ENCODE data around the gene JADE2.
A peak's percentile ranks its signal among the peaks of the same experiment; 100 is the strongest.

JADE2 gene

DNA sequence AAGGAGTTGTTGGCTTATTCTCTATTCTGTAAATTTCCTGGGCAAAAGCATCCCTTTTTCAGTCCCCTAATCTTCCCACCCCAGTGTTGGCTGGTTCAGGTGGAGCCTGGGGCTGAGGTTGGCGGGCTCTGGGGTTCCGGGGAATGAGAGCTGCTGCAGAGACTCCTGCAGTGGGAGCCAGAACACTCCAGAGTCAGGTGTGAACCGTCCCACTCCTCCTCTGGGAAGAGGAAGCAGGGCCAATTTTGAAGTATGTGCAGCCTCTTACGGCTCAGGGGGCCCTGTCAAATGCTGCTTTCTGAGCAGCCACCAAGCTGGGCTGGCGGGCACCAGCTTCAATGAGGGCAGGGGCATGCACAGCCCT is 42.8 kb downstream of the JADE2 start:
- DNase-seq (ENCODE audit: extremely low read depth in 1 of 2, low read depth in 1 of 2): no peak

GRCh38 chr5:134568761-134569695 is 43.6 kb downstream of the JADE2 start:
- no peak for DNase-seq (ENCODE audit: extremely low read depth in 1 of 2, low read depth in 1 of 2)

DNA sequence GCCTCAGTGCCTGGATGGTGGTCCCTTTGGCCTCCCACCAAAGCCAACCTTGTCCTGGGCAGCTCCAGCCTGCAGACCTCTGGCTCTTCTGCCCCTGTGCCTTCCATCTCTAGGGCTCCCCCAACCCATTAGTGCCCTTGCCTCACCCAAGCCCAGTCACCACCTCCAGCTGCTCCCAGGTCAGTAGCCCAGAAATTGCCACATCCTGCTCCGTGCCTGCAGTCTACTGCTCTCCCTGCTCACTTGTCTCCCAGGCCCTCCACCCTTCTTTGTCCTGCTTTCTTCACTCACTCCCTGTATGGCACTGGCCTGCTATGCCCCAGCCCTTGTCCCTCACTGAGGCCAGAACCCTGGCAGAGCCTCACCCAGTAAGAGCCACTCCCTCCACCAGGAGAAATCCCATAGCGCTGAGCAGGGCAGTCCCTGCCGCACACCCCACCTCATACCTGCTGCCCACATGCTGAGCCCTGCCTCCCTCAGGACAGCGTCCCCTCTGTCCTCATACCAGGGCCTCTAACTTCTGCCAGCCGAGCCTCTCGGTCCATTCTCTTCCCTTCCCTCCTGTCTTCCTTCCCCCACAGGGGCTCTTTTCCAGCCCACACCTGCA is 44.4 kb downstream of the JADE2 start:
- DNase-seq (ENCODE audit: extremely low read depth in 1 of 2, low read depth in 1 of 2): no peak

- DNase-seq (ENCODE audit: extremely low read depth in 1 of 2, low read depth in 1 of 2): no peak
Observed at GRCh38 chr5:134570365-134570758, 44.9 kb downstream of the JADE2 start.

DNA sequence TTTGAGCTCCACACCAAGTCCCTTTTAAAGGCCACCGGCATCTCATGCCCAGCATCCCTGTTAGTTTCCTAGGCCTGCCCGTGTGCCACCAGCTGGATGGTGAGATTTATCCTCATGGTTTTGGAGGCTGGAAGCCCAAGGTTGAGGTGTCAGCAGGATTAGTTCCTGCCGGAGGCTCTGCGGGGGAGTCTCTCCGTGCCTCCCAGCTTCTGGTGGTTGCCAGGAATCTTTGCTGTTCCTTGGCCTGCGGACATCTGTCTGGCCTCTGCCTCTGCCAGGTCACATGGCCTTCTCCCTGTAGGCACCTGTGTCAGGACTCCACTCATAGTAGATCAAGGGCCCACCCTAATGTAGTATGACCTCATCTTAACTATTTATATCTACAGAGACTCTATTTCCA is 45.4 kb downstream of the JADE2 start:
- no peak for DNase-seq (ENCODE audit: extremely low read depth in 1 of 2, low read depth in 1 of 2)

DNA sequence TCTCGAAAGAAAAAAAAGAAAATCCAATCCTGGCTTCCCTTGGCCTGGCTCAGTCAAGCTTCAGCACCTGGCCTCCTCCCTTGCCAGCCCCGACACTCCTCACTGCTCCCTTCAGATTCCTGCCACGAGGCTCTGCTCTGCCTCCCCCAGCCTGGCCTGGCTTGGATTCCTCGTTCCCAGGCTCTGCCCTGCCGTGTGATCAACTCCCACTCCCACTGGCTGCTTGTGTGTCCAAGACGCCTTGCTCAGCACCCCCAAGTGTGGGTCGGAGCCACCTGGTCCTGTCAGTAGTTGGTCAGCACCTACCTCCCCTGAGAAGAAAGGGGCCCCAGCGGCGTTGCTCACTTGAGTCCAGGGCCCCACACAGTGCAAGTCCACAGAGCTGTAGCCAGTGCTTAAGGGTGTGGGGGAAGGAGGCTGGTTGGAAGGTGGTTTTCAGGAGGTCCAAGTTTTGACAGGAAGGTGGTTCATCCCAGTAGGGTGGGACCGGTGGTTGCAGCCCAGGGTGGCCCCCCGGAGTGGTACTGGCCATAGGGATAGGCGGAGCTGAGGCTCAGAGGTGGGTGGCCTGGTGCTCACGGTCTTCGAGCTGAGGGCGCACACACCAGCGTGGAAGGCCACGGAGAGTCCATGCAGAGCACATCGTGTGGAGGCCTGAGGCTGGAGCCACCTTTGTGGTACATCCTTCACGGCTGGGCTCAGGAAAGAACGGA is 46.4 kb downstream of the JADE2 start:
- no peak for DNase-seq (ENCODE audit: extremely low read depth in 1 of 2, low read depth in 1 of 2)

- no peak for DNase-seq (ENCODE audit: extremely low read depth in 1 of 2, low read depth in 1 of 2)
Observed at GRCh38 chr5:134572811-134573210, 47.3 kb downstream of the JADE2 start.

- no peak for DNase-seq (ENCODE audit: extremely low read depth in 1 of 2, low read depth in 1 of 2)
Observed at GRCh38 chr5:134574521-134574920, 49.1 kb downstream of the JADE2 start.

- no peak for DNase-seq (ENCODE audit: extremely low read depth in 1 of 2, low read depth in 1 of 2)
Observed at GRCh38 chr5:134575316-134575715, 49.8 kb downstream of the JADE2 start.

- no peak for DNase-seq (ENCODE audit: extremely low read depth in 1 of 2, low read depth in 1 of 2)
Observed at GRCh38 chr5:134576386-134577021, 51.0 kb downstream of the JADE2 start.

GRCh38 chr5:134577022-134577795 is 51.7 kb downstream of the JADE2 start:
- no peak for DNase-seq (ENCODE audit: extremely low read depth in 1 of 2, low read depth in 1 of 2)

DNA sequence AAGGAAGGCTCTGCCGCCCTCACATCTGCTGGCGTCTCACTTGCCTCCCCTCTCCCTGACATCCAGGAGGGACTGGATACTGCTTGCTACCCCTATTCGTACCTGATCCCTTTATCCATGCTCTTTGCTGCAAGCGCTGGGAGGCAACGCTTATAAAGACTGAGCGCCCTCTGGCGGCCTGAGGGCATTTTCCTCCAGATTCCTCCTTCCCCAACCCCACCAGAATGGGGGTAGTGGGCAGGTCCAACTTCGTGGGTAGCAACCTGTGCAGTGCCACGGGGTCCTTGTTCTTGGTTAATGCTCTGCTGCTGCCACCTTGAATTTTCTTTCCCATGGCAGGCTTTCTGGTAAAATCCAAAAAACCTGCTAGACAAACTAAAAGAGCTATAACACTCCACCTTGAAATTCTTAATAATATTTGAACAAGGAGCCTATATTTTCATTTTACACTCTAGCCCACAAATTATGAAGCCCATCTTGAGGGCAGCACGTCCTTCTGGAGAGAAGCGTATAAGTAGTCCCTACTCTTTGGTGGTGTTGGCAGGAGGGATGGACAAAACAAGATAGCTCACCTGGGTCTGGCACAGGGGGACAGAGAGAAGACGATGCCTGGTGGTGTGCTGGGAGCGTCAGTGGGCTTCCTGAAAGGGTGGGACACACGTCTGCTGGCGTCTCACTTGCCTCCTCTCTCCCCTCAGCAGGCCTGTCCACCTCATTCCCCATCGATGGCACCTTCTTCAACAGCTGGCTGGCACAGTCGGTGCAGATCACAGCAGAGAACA is 52.5 kb downstream of the JADE2 start:
- peak; percentile 47 to 66 for DNase-seq (ENCODE audit: extremely low read depth in 1 of 2, low read depth in 1 of 2)

DNA sequence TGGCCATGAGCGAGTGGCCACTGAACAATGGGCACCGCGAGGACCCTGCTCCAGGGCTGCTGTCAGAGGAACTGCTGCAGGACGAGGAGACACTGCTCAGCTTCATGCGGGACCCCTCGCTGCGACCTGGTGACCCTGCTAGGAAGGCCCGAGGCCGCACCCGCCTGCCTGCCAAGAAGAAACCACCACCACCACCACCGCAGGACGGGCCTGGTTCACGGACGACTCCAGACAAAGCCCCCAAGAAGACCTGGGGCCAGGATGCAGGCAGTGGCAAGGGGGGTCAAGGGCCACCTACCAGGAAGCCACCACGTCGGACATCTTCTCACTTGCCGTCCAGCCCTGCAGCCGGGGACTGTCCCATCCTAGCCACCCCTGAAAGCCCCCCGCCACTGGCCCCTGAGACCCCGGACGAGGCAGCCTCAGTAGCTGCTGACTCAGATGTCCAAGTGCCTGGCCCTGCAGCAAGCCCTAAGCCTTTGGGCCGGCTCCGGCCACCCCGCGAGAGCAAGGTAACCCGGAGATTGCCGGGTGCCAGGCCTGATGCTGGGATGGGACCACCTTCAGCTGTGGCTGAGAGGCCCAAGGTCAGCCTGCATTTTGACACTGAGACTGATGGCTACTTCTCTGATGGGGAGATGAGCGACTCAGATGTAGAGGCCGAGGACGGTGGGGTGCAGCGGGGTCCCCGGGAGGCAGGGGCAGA is 53.3 kb downstream of the JADE2 start:
- DNase-seq (ENCODE audit: extremely low read depth in 1 of 2, low read depth in 1 of 2): no peak

- no peak for DNase-seq (ENCODE audit: extremely low read depth in 1 of 2, low read depth in 1 of 2)
Observed at GRCh38 chr5:134579284-134579771, 53.9 kb downstream of the JADE2 start.

DNA sequence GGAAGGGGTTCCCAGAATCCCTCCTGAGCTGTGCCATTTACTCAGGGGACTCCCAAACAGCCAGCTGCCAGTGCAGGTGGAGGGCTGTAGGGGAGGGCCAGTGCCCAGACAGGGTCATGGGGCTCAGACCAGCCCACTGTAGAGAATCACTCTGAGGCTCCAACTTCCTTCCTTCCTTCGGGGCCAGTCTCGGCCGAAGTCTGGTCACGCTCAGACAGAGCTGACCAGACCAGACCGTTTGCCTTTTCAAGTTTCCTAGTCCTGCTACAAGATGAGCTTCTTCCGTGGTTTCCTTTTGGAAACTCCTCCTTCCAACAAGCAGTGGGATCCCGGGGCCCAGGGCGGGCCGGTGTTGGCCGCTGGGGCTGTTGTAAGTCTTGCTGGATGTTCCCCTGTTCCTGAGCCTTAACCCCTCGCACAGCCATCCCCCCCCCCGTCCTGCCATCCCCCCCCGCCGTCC is 54.6 kb downstream of the JADE2 start:
- DNase-seq (ENCODE audit: extremely low read depth in 1 of 2, low read depth in 1 of 2): no peak

DNA sequence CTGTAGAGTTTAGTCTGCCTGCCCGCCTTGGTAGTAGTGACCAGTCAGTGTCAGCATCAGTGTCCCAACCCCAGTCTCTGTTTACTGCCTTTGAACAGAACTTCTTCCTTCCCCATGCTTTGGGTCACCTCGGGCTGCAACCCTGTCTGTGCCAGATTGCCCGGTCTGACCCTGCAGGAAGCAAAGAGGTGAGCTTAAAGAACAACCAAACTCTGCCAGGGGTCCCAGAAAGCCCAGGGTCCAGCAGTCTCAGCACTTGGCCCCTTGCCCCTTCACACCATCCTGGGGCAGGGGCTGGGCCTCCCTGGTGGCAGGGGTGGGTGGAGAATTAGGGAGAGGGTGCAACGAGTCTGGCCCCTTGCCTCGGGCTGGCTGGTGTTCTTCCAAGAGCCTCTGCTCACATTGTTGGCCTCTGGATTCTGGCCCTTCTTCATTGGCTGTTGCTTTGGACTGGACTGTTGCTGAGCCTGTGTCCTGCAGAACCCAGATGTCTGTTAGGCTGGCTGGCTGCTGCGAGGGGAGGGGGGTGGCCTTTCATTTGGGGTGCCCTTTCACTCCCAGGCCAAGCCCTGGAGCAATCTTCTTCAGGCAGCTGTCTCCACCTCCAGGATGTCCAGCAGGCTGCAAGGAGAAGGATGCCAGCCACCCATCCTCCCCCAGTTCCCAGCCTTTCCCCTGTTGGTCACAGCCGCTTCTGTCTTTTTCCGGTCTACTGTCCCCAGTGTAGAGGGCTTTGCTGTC is 55.9 kb downstream of the JADE2 start:
- no peak for DNase-seq (ENCODE audit: extremely low read depth in 1 of 2, low read depth in 1 of 2)

DNA sequence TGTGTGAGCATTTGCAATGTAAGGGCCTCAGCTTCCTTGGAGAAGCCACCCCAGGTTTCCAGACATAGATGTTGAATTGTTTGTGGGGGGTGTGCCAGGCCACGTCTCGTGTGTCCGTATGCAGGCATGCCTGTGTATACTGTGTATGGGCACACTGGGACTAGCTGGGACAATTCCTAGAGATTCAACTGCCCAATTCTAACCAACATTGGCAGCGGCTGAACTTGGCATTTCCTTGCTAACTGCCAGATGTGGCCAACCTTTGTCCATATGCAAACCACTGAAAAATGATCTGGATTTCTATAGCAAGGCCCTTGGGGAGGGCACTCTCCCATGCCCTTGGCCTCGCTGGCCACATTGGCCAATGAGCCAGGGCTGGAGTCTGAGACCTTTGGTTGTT is 56.8 kb downstream of the JADE2 start:
- no peak for DNase-seq (ENCODE audit: extremely low read depth in 1 of 2, low read depth in 1 of 2)

DNA sequence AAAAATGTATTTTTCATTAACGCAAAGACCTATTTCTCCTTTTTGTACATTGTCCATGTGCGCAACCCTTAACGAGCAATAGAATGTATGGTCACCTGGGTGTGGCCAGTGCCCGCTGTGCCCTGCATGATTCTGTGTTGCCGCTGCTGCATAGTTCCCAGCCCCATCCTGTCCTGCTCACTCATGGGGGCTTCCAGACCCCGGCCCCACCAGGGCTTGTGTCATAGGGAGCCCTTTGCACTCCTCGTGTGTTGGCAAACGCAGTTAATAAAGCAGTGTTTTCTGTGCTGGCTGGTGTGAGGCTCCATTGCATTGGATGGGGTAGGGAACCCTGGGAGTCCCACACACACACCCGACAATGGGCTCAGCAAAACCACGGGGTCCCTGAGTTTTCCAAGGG is 57.5 kb downstream of the JADE2 start:
- no peak for DNase-seq (ENCODE audit: extremely low read depth in 1 of 2, low read depth in 1 of 2)
